Kidney (tissue), 14 donors: ENCODE measurements around the gene SHISAL1. TPM values are rescaled to one million over a fixed set of nuclear protein-coding genes. Genes with fewer than 3 reads are reported as not detected.
A peak's percentile ranks its signal among the peaks of the same experiment; 100 is the strongest.

ENCODE experiments used
- DNase-seq, 5 donors: peaks; one replicate each; pipeline ENCODE4 v3.0.0-alpha.2; 2013 to 2020
- FAIRE-seq: peaks from 2 replicates; lab custom pipeline; 2012; peaks lifted over from hg19 to GRCh38; lab: Jason Lieb, UNC
- H3K27ac ChIP-seq, 2 donors: one replicate each; pipeline ENCODE4 v1.7.0; 2013; ENCODE audit warnings: low read depth in 2 of 2, low read length in 2 of 2, inconsistent platforms in 1 of 2
- H3K27me3 ChIP-seq: one replicate; pipeline ENCODE4 v1.7.1; 2013; ENCODE audit warnings: low read length, inconsistent platforms; ENCODE audit not compliant: control insufficient read depth, insufficient read depth
- H3K36me3 ChIP-seq, 3 donors: one replicate each; pipeline versions ENCODE4 v1.7.0 to v1.7.1; 2013; ENCODE audit warnings: low read length in 3 of 3, control low read depth in 1 of 3, inconsistent platforms in 1 of 3; ENCODE audit not compliant: insufficient read depth in 3 of 3, control insufficient read depth in 2 of 3
- H3K4me1 ChIP-seq, 3 donors: one replicate each; pipeline versions ENCODE4 v1.7.0 to v1.7.1; 2013; ENCODE audit warnings: low read length in 3 of 3, inconsistent platforms in 1 of 3, low read depth in 1 of 3; ENCODE audit not compliant: control insufficient read depth in 2 of 3, insufficient read depth in 2 of 3
- H3K4me3 ChIP-seq, 3 donors: one replicate each; pipeline versions ENCODE4 v1.7.0 to v1.8.1; 2013; ENCODE audit warnings: low read length in 3 of 3, control low read depth in 1 of 3, inconsistent platforms in 1 of 3
- H3K9ac ChIP-seq, 3 donors: one replicate each; pipeline versions ENCODE4 v1.7.0 to v1.7.1; 2013; ENCODE audit warnings: low read length in 3 of 3, control low read depth in 1 of 3, inconsistent platforms in 1 of 3
- H3K9me3 ChIP-seq, 3 donors: one replicate each; pipeline versions ENCODE4 v1.7.0 to v1.7.1; 2013; ENCODE audit warnings: low read length in 3 of 3, control low read depth in 1 of 3, inconsistent platforms in 1 of 3; ENCODE audit not compliant: control insufficient read depth in 2 of 3, insufficient read depth in 1 of 3
- CTCF ChIP-seq: IDR thresholded peaks from 3 replicates; pipeline ENCODE4 v1.5.1; 2012; ENCODE audit warnings: mild to moderate bottlenecking, moderate library complexity, borderline replicate concordance; ENCODE audit not compliant: insufficient read depth; ENCODE audit errors: extremely low read depth
- intact Hi-C: fragments of 100-400 bp; cut with DNase I; formaldehyde crosslinking; loops from one replicate; pipeline ENCODE4 v1.11.1; 2022
- polyA plus RNA-seq: library from polyadenylated mRNA; stranded (reverse); fragments of 350-450 nt; fragmentation: Illumina TruSeq; extraction: RNeasy Lipid Tissue Mini Kit (QIAGEN cat#74804); gene quantifications from one replicate; pipeline ENCODE4 v1.2.3, GENCODE V29; 2014; ENCODE audit warnings: low read depth, low replicate concordance; ENCODE audit not compliant: insufficient read depth
- total RNA-seq: library from RNA; stranded (reverse); fragmentation: NEBNext Ultra II Directional; extraction: Animal tissue kit (Norgen Biotek cat#: 25700); gene quantifications from one replicate; pipeline ENCODE4 v1.2.1, GENCODE V29; 2021
- donor health status: control.
- donor health status: control.
- donor health status: control.
- donor health status: control.
- donor health status: control.
- donor health status: DM: yes; HTN: yes; CAD: no.
- donor health status: Normal renal cell carcinoma (clear cell type).

The SHISAL1 gene
- total and polyA plus RNA-seq, 2 donors from 2014 or later = 0.04 to 1.1 TPM

DNA sequence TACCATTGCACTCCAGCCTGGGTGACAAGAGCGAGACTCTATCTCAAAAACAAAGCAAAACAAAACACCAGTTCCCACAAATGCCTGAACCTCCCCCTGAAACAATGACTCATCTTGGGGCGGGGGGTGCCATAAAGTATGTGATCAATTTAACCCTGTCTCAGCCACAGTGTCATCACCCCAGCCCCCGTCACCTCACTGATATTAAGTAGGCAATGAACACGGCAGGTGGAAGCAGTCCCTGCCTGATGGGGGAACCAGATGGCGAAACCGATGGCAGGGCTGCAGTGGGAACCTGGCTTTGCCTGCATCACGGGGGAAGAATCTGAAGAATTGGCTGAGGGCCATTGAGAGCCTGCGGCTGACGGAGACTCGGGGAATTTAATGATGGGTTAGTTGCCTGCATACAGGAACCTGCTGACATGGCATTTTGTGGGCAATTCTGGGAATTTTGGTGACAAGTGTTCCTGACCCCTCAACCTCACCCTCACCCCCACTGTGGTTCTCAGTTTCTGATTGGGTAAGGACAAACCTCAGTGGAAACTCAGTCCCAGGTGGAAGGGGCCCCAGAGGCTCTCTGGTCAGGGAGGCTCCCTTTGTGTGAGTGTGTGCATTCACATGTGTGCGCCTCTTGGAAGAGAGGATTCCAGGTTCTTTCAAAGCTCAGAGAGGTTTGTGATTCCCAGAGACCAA lies 39.1 kb upstream of the SHISAL1 start:
- no peak overlapping the region for H3K9ac ChIP-seq
- H3K4me3 ChIP-seq = no peak overlapping the region
- FAIRE-seq = no peak
- no peak for TF ChIP-seq CTCF
- no peaks in the 10 kb centered on the region for H3K27me3 ChIP-seq
- DNase-seq = peak in 4 of 5 donors; percentile 53 to 81 (median 72)
- intact Hi-C loops = no loop called here
- no peaks in the 10 kb centered on the region for H3K4me1 ChIP-seq
- H3K9me3 ChIP-seq = no peaks in the 10 kb centered on the region
- no peaks in the 10 kb centered on the region for H3K36me3 ChIP-seq
- H3K27ac ChIP-seq = no peak overlapping the region

DNA sequence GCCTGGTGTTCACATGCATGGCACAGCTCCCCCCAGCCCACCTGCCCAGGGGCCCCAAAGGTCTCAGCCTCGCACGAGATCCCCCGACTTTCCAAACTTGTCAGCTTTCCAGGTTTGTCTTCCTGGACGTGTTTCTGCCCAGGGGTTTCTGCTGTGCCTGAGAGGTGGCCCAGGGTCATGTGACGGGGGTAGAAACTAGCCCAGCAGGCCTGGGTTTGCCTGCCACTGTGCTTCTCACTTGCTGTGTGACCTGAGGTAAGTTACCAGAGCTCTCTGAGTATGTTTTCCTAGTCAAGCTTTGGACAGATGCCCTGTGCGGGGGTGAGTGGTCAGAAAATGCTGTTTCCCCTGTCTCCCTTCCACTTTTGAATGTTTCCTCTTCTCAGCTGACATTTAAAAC lies 38.3 kb upstream of the SHISAL1 start:
- no peak for DNase-seq
- Histone ChIP-seq H3K27ac (no peak overlapping the region), H3K36me3 (no peaks in the 10 kb centered on the region), H3K9me3 (no peaks in the 10 kb centered on the region), H3K27me3 (no peaks in the 10 kb centered on the region), H3K4me1 (no peaks in the 10 kb centered on the region), H3K4me3 (no peak overlapping the region), H3K9ac (no peak overlapping the region)
- TF ChIP-seq CTCF = no peak
- no peak for FAIRE-seq
- intact Hi-C loops = no loop called here

GRCh38 chr22:44349594-44349993 lies 36.8 kb upstream of the SHISAL1 start:
- Histone ChIP-seq H3K4me3 (no peak overlapping the region), H3K9me3 (no peaks in the 10 kb centered on the region), H3K27me3 (no peaks in the 10 kb centered on the region), H3K36me3 (no peaks in the 10 kb centered on the region), H3K4me1 (no peaks in the 10 kb centered on the region), H3K27ac (no peak overlapping the region), H3K9ac (no peak overlapping the region)
- intact Hi-C loops = no loop called here
- FAIRE-seq = no peak
- peak in 1 of 5 donors; percentile 51 for DNase-seq
- no peak for TF ChIP-seq CTCF
